H9 (cell line): ENCODE results near the gene PIM3. TPM values are rescaled to one million over a fixed set of nuclear protein-coding genes. Genes with fewer than 3 reads are reported as not detected.

Experiments used
- DNase-seq: peaks from one replicate; pipeline ENCODE4 v3.0.0-alpha.2; 2017
- H2AFZ ChIP-seq: one replicate; pipeline ENCODE4 v1.6.1; 2013; ENCODE audit warnings: mild to moderate bottlenecking, low read length, control low read depth, moderate library complexity
- H2AK5ac ChIP-seq: 2 replicates; pipeline ENCODE4 v1.6.1; 2013; ENCODE audit warnings: low read length, control low read depth, mixed read lengths; ENCODE audit not compliant: insufficient read length
- H2BK120ac ChIP-seq: one replicate; pipeline ENCODE4 v1.6.1; 2013; ENCODE audit warnings: low read depth, mild to moderate bottlenecking, low read length, control low read depth, inconsistent platforms; ENCODE audit not compliant: poor library complexity, severe bottlenecking
- H2BK12ac ChIP-seq: 2 replicates; pipeline ENCODE4 v1.6.1; 2013; ENCODE audit warnings: low read length, control low read depth, mixed read lengths, low read depth; ENCODE audit not compliant: insufficient read length
- H2BK15ac ChIP-seq: 2 replicates; pipeline ENCODE4 v1.6.1; 2013; ENCODE audit warnings: low read depth, low read length, control low read depth
- H2BK20ac ChIP-seq: one replicate; pipeline ENCODE4 v1.6.1; 2013; ENCODE audit warnings: low read depth, mild to moderate bottlenecking, low read length, control low read depth, inconsistent platforms; ENCODE audit not compliant: poor library complexity, severe bottlenecking
- H2BK5ac ChIP-seq: 2 replicates; pipeline ENCODE4 v1.6.1; 2013; ENCODE audit warnings: low read length, control low read depth, mixed read lengths; ENCODE audit not compliant: insufficient read length
- H3K14ac ChIP-seq: 2 replicates; pipeline ENCODE4 v1.6.1; 2013; ENCODE audit warnings: low read length, control low read depth; ENCODE audit not compliant: insufficient read depth
- H3K18ac ChIP-seq: 2 replicates; pipeline ENCODE4 v1.6.1; 2013; ENCODE audit warnings: low read depth, mild to moderate bottlenecking, mixed read lengths, low read length, control low read depth; ENCODE audit not compliant: insufficient read length
- H3K23ac ChIP-seq: 2 replicates; pipeline ENCODE4 v1.6.1; 2013; ENCODE audit warnings: low read length, control low read depth, mixed read lengths, low read depth; ENCODE audit not compliant: insufficient read length
- H3K23me2 ChIP-seq: 2 replicates; pipeline ENCODE4 v1.6.1; 2013; ENCODE audit warnings: low read depth, mild to moderate bottlenecking, mixed read lengths, low read length, control low read depth; ENCODE audit not compliant: insufficient read length, poor library complexity, severe bottlenecking
- H3K27ac ChIP-seq: 2 replicates; pipeline ENCODE4 v1.5.1; 2013; ENCODE audit warnings: low read length, control low read depth, mixed read lengths, low read depth; ENCODE audit not compliant: insufficient read length
- H3K27me3 ChIP-seq: 2 replicates; pipeline ENCODE4 v1.6.1; 2013; ENCODE audit warnings: low read length, control low read depth, inconsistent platforms; ENCODE audit not compliant: insufficient read depth
- H3K4ac ChIP-seq: 2 replicates; pipeline ENCODE4 v1.6.1; 2013; ENCODE audit warnings: low read depth, mild to moderate bottlenecking, control low read depth, inconsistent platforms, low read length, moderate library complexity
- H3K4me1 ChIP-seq: 2 replicates; pipeline ENCODE4 v1.6.1; 2013; ENCODE audit warnings: low read length, control low read depth, inconsistent platforms; ENCODE audit not compliant: insufficient read depth
- H3K4me2 ChIP-seq: 2 replicates; pipeline ENCODE4 v1.6.1; 2013; ENCODE audit warnings: low read length, control low read depth, mixed read lengths; ENCODE audit not compliant: insufficient read length, insufficient read depth
- H3K56ac ChIP-seq: 2 replicates; pipeline ENCODE4 v1.6.1; 2013; ENCODE audit warnings: low read depth, mild to moderate bottlenecking, mixed read lengths, low read length, control low read depth; ENCODE audit not compliant: insufficient read length
- H3K79me1 ChIP-seq: 2 replicates; pipeline ENCODE4 v1.6.1; 2013; ENCODE audit warnings: low read depth, mild to moderate bottlenecking, moderate library complexity, low read length, control low read depth, inconsistent platforms; ENCODE audit not compliant: insufficient read depth, poor library complexity, severe bottlenecking
- H3K79me2 ChIP-seq: 2 replicates; pipeline ENCODE4 v1.6.1; 2013; ENCODE audit warnings: low read length, control low read depth, inconsistent platforms; ENCODE audit not compliant: insufficient read depth
- H3K9ac ChIP-seq: 2 replicates; pipeline ENCODE4 v1.6.1; 2013; ENCODE audit warnings: low read length, control low read depth, mixed read lengths; ENCODE audit not compliant: insufficient read length; ENCODE audit errors: extremely low read depth
- H3K9me3 ChIP-seq: one replicate; pipeline ENCODE4 v1.6.1; 2013; ENCODE audit warnings: low read depth, low read length, inconsistent platforms; ENCODE audit not compliant: control insufficient read depth
- H3T11ph ChIP-seq: one replicate; pipeline ENCODE4 v1.6.1; 2013; ENCODE audit warnings: mild to moderate bottlenecking, low read length, control low read depth, inconsistent platforms
- H4K20me1 ChIP-seq: one replicate; pipeline ENCODE4 v1.6.1; 2013; ENCODE audit not compliant: control insufficient read depth, insufficient read length, insufficient read depth
- H4K5ac ChIP-seq: 2 replicates; pipeline ENCODE4 v1.6.1; 2013; ENCODE audit warnings: low read depth, mild to moderate bottlenecking, mixed read lengths, low read length, control low read depth; ENCODE audit not compliant: insufficient read length
- H4K8ac ChIP-seq: replicated peaks from 2 replicates; pipeline ENCODE4 v1.6.1; 2013; ENCODE audit warnings: low read length, control low read depth, mixed read lengths, low read depth; ENCODE audit not compliant: insufficient read length
- H4K91ac ChIP-seq: 2 replicates; pipeline ENCODE4 v1.6.1; 2013; ENCODE audit warnings: low read depth, mild to moderate bottlenecking, moderate library complexity, mixed read lengths, low read length, control low read depth; ENCODE audit not compliant: insufficient read length
- H3K27ac Mint-ChIP-seq, 3 experiments: 2 replicates in 2 of 3; 3 replicates in 1 of 3; pipeline ENCODE4 v1.8.0; 2020 to 2021; ENCODE audit warnings: mixed read lengths in 3 of 3, mild to moderate bottlenecking in 1 of 3, moderate library complexity in 1 of 3
- H3K27me3 Mint-ChIP-seq: 2 replicates; pipeline ENCODE4 v1.8.0; 2021; ENCODE audit warnings: low read depth, mild to moderate bottlenecking, moderate library complexity, mixed read lengths
- H3K36me3 Mint-ChIP-seq, 3 experiments: 2 replicates in 2 of 3; 3 replicates in 1 of 3; pipeline ENCODE4 v1.8.0; 2020 to 2021; ENCODE audit warnings: low read depth in 3 of 3, mixed read lengths in 3 of 3; ENCODE audit not compliant: insufficient read depth in 1 of 3
- H3K4me1 Mint-ChIP-seq, 2 experiments: 2 replicates each; pipeline ENCODE4 v1.8.0; 2020; ENCODE audit warnings: mixed read lengths in 2 of 2
- H3K4me3 Mint-ChIP-seq, 2 experiments: 2 replicates in 1 of 2; 3 replicates in 1 of 2; pipeline ENCODE4 v1.8.0; 2020 to 2021; ENCODE audit warnings: mild to moderate bottlenecking in 2 of 2, mixed read lengths in 2 of 2, moderate library complexity in 1 of 2
- H3K9me3 Mint-ChIP-seq, 2 experiments: 2 replicates in 1 of 2; 3 replicates in 1 of 2; pipeline ENCODE4 v1.8.0; 2020; ENCODE audit warnings: mild to moderate bottlenecking in 2 of 2, mixed read lengths in 2 of 2, moderate library complexity in 1 of 2
- CTCF ChIP-seq: fragments of 200-600 bp; sonication (generic); conservative IDR thresholded peaks from 3 replicates; pipeline ENCODE4 v1.8.0; 2021; ENCODE audit warnings: antibody characterized with exemption, mild to moderate bottlenecking
- WGBS: extraction: QIAGEN DNeasy Blood & Tissue Kit; methylation state at CpG from one replicate; pipeline ENCODE4 v1.1.7; 2013; ENCODE audit warnings: missing lambda C conversion rate, low lambda C conversion rate, mixed read lengths; ENCODE audit not compliant: insufficient read length; ENCODE audit errors: extremely low coverage; 5-methylcytosine and 5-hydroxymethylcytosine counted together
- total RNA-seq: library from RNA; stranded (reverse); gene quantifications from 2 replicates; pipeline ENCODE4 v1.2.1, GENCODE V29; 2021

Gene PIM3
- total RNA-seq, 1 experiment from 2014 or later: 43.4 TPM

- H2BK15ac ChIP-seq: no peak overlapping the region
- H2BK5ac ChIP-seq: no peak overlapping the region
- no peak overlapping the region for H2BK20ac ChIP-seq
- H3K4me2 ChIP-seq: no peak overlapping the region
- H4K5ac ChIP-seq: no peak overlapping the region
- Mint-ChIP-seq H3K4me1 (peaks cover 0 to 5% of the 10 kb centered on the region in 2 experiments; a peak in 2 of 4 replicates), H3K4me3 (no peak overlapping the region; a peak in 1 of 5 replicates), H3K9me3 (peaks cover 8 to 11% of the 10 kb centered on the region in 2 experiments), H3K27me3 (peaks cover 17% of the 10 kb centered on the region), H3K36me3 (peaks cover 0 to 8% (median 0%) of the 10 kb centered on the region in 3 experiments; a peak in 2 of 7 replicates), H3K27ac (no peak overlapping the region)
- TF ChIP-seq CTCF: no peak
- H3K9ac ChIP-seq: no peak overlapping the region
- peaks cover 3% of the 10 kb centered on the region for H4K20me1 ChIP-seq
- H3K4ac ChIP-seq: no peak overlapping the region
- no peak overlapping the region for H4K91ac ChIP-seq
- no peak overlapping the region for H2BK12ac ChIP-seq
- H3K9me3 ChIP-seq: no peaks in the 10 kb centered on the region
- H3T11ph ChIP-seq: no peak overlapping the region
- H2AK5ac ChIP-seq: no peak overlapping the region
- no peak overlapping the region for H3K27ac ChIP-seq
- H3K27me3 ChIP-seq: no peaks in the 10 kb centered on the region
- H2BK120ac ChIP-seq: no peak overlapping the region
- no CpG with 5 or more reads among the region's 15 CpGs for WGBS
- no peak overlapping the region for H4K8ac ChIP-seq
- no peaks in the 10 kb centered on the region for H3K4me1 ChIP-seq
- H2AFZ ChIP-seq: no peak overlapping the region
- no peaks in the 10 kb centered on the region for H3K79me2 ChIP-seq
- no peak overlapping the region for H3K14ac ChIP-seq
- no peak overlapping the region for H3K56ac ChIP-seq
- DNase-seq: no peak
- no peak overlapping the region for H3K18ac ChIP-seq
- no peaks in the 10 kb centered on the region for H3K79me1 ChIP-seq
- no peaks in the 10 kb centered on the region for H3K23me2 ChIP-seq
- no peak overlapping the region for H3K23ac ChIP-seq
Measured at GRCh38 chr22:49976439-49977175, 16.0 kb downstream of the PIM3 start.
